Fibroblast of the conjunctiva (primary cell): Measurements from ENCODE around the gene TLN1.

Source experiments
- DNase-seq: peaks from one replicate; pipeline ENCODE4 v3.0.0-alpha.2; 2010; ENCODE audit warnings: low read depth

Gene TLN1

GRCh38 chr9:35728041-35728971, 3.7 kb downstream of the TLN1 start:
- DNase-seq, result peak; percentile 75

DNA sequence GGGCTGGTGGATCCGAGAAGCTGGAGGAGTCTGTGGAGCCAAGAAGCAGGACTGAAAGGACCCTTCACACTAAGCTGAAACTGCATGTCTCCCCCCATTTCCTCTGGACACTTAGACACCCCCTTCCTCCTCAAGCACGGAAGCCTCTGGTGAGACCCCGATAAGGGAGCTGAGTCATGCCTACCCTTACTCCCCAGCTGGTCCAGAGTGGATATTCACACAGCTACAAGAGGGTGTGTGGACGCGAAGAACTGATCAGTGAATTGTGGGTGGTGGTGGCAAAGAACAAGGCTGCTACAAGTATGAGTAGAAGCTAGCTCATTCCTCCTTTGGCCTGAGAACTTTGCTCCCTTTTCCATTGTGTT, 4.3 kb downstream of the TLN1 start:
- no peak for DNase-seq

- no peak for DNase-seq
Measured at GRCh38 chr9:35726931-35727330, 5.1 kb downstream of the TLN1 start.

- DNase-seq, result no peak
Measured at GRCh38 chr9:35725362-35725761, 6.6 kb downstream of the TLN1 start.

- DNase-seq, result no peak
Measured at GRCh38 chr9:35723908-35724307, 8.1 kb downstream of the TLN1 start.

DNA sequence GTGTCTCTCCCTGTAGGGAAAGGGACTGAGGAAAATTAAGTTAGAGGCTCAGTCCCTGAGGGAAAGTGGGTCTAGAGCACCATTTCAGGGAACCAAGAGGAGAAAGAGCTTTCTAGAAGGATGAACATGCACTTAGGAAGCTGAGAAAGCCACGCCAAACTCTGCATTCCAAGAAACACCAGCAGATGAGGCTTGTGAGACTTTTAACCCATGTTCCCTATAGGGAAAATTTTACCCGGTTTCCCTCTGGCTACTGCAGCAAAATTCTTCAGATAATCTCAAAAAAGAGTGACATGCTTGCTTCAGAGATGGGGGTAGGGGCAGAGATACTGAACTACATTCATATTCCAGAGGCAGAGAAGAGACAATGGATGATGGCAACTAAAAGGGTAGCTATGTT, 8.6 kb downstream of the TLN1 start:
- DNase-seq, result no peak

- DNase-seq, result no peak
Measured at GRCh38 chr9:35719546-35719945, 12.4 kb downstream of the TLN1 start.

DNA sequence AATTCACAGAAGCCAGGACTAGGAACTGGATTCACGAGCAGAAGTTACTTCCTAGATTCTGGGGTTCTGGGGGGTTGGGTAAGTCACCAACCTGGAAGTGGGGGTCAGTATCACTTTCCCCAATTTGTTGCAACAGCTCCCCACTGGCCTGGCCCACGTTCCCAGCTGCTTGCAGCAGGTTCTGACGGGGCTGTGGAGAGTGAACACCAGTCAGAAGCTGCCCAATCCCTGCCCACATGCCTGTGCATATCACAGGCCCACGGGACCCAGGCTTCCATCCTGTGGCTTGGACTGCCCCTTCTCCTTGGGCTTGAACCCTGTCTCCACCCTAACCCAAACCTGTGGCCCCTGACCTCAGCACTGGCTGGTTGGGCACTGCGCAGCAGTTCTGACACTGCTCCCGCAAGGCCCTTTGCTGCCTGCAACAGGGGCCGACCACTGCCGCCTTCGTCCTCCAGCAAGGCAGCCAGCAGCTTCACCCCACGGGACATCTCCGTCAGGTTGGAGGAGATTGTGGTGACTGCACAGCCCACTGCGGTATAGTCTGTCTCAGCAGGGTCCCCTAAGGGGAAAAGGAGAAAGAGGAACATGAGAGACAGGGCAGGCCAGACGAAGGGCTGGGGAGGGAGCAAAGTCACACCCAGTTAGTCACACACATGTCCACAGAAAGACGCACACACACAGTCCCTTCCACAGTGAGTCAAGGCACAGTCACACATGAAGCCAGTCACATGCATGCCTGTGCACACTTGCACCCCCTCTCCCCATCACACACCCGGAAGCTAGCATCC, 13.1 kb downstream of the TLN1 start:
- DNase-seq, result no peak

DNA sequence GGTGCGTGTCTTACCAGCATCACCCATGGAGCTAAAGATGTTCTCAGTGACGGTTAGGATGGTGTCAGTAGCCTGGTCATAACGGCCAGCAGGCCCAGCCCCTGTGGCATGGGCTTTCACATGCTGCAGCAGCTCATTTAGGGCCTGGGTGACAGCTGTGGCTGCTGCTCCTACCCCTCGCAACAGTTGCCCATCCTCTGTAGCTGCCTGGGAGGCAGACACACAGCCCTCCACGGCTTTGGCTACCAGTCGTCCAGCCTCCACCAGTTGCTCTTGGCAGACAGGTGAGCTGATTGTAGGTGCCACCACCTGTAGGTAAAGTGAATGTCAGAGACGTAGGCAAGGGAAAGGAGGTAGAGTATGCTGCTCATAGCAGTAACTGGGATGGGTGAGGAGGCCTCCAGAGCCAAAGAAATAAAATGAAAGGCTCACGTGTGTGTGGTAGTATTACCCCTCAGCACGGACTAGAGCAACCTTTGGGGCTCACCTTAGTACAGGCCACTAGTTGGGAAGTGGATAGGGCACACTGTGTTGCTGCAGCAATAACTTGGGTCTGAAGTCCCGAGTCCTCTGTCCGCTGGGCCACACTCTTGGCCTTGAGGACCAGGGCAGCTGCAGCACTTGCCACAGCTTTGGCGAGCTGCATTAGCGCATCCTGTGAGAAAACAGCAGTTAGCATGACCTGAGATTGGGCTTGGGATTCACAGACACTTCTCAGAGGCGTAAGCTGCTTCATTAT, 14.7 kb downstream of the TLN1 start:
- no peak for DNase-seq

DNA sequence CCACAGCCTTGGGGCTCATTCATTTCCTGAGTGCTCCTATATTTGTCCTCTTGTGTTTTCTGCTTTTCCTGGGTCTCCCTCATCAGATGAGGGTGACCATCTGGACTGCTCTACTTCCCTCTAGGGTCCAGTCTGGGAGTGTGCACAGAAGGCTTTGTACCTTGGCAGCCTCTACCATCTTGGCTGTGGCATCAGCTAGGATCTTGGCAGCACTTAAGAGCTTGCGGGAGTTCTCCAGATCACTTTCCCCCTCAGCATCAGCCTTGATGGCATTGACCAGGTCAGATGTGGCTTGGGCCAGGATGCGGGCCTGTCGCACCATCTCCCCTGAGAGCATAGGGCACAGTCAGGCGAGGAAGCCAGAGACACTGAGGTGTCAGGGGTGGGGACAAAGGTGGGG, 15.8 kb downstream of the TLN1 start:
- no peak for DNase-seq

GRCh38 chr9:35714579-35715252, 17.3 kb downstream of the TLN1 start:
- no peak for DNase-seq

DNA sequence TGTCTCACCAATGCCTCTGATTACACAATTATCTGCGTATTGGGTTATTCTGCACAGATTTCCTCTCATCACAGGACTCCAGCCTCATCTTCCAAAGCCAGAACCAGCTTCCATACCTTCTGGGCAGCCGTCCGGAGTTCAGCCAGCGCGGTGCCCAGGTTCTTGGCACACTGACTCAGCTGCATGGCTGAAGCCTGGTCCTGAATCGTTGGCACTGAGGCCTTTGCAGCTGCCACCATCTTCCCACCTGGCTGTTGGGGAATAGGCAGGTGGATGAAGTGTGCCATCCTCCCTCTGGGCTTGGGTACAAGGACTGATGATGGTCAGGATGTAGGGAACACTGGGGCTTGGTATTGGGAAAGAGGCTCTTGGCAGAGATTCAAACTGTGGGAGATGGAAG, 17.9 kb downstream of the TLN1 start:
- DNase-seq, result no peak

DNA sequence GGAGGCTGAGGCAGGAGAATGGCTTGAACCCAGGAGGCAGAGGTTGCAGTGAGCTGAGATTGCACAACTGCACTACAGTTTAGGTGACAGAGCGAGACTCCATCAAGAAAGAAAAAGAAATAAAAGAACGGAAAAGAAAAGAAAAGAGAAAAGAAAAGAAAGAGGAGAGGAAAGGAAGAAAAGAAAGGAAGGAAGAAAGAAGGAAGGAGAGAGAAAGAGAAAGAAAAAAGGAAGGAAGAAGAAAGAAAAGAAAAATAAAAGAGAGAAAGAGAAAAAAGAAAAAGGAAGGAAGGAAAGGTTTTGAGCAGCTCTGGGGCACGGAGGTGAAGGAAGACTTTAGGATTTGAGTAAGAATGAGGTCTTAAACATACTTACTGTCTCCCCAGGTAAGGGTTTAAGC, 18.4 kb downstream of the TLN1 start:
- no peak for DNase-seq

DNA sequence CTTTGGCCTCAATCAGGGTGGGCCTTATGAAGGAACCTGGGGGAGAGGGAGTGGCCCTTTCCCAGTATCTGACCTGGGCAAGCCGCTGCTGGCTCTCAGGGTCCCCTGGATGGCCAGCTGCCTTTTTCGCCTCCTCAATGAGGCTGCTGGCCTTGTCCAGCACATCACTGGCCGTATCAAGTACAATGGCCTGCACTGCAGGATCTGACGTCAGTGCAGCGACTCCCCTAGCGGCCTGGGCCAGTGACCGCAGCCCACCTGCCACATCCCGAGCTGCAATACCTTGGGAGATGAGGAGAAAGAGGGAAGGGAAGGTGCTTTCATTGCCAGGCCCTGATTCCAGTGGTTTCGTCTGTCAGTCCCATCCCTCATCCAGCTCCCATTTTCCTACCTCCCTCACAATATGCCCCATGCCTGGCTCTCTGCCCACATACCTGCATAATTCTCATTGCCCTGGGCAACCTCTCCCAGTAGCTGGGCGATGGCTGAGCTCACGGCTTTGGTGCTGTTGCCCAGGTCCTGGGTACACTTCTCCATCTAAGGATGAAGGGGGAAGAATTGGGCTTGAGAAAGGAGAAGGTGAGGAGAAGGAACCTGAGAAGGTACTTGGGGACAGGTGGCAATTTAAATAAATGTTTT, 19.1 kb downstream of the TLN1 start:
- DNase-seq, result no peak

- DNase-seq, result no peak
Measured at GRCh38 chr9:35711501-35712428, 20.2 kb downstream of the TLN1 start.

DNA sequence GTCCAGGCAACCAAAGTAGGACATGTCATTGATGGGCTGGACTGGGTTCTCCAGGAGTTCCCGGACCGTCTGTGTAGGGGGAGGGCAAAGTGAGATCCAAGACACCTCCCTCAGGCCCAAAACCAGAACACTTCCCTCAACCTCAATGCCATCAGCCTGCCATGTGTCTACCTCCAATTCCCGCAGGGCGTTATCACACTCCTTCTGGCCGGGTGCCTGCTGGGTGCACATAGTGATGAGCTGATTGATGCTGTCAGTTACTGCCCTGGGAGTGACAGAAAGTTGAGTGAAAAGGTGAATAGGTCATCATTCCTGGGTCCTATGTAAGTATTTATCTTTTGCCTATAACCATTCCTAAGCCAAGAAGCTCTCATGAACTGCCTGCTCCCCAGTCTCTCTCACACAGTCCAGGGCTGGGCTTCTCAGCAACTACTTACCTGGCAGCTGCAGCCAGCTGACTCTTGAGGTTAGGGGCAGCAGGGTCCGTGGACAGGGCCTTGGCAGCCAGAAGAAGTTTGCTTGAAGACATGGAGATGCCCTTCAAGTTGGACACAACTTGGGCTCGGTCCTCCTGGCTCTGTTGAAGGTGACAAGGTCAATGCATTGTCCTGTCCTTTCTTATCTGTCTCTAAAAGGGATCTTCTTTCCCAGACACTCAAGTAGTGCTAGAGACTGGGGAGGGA, 21.0 kb downstream of the TLN1 start:
- DNase-seq, result no peak

DNA sequence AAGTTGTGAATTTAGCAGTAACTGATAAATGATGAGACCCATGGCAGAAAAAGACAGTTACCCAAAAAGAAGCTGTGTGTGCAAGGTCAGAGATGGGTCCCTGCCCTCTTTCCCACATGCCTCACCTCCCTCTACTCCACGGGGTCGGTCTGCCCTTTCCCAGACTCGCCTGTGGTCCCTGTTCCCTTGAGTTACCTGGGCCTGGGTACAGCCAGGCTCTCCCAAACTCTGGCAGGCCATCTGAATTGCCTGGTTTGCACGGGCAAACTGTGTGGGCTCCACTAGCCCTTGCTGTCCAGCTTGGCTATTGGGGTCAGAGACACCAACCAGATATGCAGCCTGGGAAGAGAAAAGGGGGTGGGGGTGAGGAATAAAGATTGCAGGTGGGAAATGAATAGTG, 23.8 kb downstream of the TLN1 start:
- DNase-seq, result no peak

DNA sequence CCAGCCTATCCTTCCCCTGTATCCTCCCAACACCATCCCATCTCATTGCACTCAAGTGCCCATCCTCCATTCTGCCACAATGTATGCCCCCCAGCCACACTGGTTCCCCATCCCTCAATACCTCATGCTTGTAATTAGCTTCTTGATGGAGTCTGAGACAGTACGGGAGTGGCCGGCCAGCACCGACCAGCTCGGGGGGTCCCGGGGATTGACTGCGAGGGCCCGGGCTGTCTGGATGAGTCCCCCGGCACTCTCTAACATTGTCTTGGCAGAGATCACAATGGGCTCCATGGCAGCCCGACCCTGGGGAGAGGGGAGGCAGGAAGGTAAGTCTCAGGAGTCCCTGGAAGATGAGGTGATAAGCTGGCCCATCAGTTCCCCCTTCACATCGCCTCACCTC, 25.0 kb downstream of the TLN1 start:
- DNase-seq, result no peak

- DNase-seq, result no peak
Measured at GRCh38 chr9:35705836-35706430, 26.1 kb downstream of the TLN1 start.
